Neuron (in vitro differentiated cells): ENCODE results near the gene MBNL1.

ENCODE experiments used
- H2AFZ ChIP-seq: one replicate; pipeline ENCODE4 v1.6.1; 2013; ENCODE audit warnings: low read depth, mild to moderate bottlenecking, inconsistent platforms, low read length, moderate library complexity
- H3K27me3 ChIP-seq: one replicate; pipeline ENCODE4 v1.6.1; 2013; ENCODE audit warnings: low read length; ENCODE audit not compliant: insufficient read depth
- H3K36me3 ChIP-seq: one replicate; pipeline ENCODE4 v1.6.1; 2013; ENCODE audit warnings: low read length; ENCODE audit not compliant: insufficient read depth
- H3K4me1 ChIP-seq: one replicate; pipeline ENCODE4 v1.6.1; 2013; ENCODE audit warnings: low read length; ENCODE audit not compliant: insufficient read depth
- H3K4me3 ChIP-seq: 2 replicates; pipeline ENCODE4 v1.5.1; 2013; ENCODE audit warnings: mild to moderate bottlenecking, low read length, moderate library complexity
- H3K9me3 ChIP-seq: one replicate; pipeline ENCODE4 v1.6.1; 2013; ENCODE audit warnings: low read length

Gene MBNL1

DNA sequence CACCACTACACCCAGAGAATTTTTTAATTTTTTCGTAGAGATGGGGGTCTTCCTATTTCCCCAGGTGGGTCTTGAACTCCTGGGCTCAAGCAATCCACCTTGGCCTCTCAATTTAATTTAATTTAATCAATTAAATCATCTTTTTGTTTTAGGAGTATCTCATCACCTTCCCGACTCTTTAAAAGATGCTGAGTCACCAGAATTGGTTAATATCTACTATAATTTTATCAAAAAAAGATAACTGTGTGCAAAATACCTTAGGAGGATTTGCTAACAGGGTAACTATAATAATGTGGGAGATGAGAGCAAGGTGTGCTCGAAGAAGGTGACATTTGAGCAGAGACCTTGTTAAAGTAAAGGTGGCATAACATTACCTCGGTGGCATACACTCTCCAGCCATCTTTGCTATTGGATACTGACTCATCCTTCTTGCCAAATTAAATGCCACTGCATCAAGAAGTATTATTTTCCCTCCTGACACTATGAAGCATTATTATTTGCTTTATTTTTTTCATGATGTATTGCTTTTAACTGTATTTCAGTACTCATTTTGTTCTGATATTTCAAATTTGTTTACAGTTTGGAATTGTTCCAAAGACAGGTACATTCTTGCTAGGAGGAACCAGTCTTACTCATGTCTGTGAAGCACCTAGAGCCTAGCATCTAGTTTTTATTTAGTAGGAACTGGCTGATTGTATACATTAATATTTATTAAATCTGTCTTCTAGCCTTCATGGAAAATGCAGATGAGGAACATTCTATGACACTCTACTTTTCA lies 200.7 kb downstream of the MBNL1 start:
- Histone ChIP-seq H3K36me3 (peaks cover 12% of the 10 kb centered on the region), H3K4me1 (no peaks in the 10 kb centered on the region), H2AFZ (no peak overlapping the region), H3K9me3 (no peaks in the 10 kb centered on the region), H3K4me3 (no peak overlapping the region), H3K27me3 (no peaks in the 10 kb centered on the region)

- Histone ChIP-seq H3K4me1 (no peaks in the 10 kb centered on the region), H3K36me3 (peaks cover 7% of the 10 kb centered on the region), H2AFZ (no peak overlapping the region), H3K9me3 (no peaks in the 10 kb centered on the region), H3K27me3 (no peaks in the 10 kb centered on the region), H3K4me3 (no peak overlapping the region)
Measured at GRCh38 chr3:152470095-152470494, 201.4 kb downstream of the MBNL1 start.

DNA sequence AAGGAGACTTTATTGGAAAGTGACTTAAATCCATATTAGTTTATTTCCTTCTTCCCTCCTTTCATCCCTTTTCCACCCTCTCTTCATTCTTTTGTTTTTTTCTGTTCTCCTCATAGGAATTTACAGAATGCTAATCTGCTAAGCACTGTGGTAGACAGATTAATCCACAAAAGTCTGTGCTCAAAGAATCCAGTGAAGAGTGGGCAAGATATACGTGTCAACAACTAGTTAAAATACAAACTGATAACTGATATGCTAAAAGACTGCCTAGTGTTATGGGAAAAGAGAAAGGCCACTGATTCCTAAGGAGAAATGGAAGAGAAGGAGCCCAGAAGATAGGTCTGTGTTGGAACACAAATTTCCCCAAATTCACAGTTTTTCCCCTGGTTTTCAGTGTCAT lies 202.2 kb downstream of the MBNL1 start:
- Histone ChIP-seq H3K9me3 (no peaks in the 10 kb centered on the region), H2AFZ (no peak overlapping the region)

DNA sequence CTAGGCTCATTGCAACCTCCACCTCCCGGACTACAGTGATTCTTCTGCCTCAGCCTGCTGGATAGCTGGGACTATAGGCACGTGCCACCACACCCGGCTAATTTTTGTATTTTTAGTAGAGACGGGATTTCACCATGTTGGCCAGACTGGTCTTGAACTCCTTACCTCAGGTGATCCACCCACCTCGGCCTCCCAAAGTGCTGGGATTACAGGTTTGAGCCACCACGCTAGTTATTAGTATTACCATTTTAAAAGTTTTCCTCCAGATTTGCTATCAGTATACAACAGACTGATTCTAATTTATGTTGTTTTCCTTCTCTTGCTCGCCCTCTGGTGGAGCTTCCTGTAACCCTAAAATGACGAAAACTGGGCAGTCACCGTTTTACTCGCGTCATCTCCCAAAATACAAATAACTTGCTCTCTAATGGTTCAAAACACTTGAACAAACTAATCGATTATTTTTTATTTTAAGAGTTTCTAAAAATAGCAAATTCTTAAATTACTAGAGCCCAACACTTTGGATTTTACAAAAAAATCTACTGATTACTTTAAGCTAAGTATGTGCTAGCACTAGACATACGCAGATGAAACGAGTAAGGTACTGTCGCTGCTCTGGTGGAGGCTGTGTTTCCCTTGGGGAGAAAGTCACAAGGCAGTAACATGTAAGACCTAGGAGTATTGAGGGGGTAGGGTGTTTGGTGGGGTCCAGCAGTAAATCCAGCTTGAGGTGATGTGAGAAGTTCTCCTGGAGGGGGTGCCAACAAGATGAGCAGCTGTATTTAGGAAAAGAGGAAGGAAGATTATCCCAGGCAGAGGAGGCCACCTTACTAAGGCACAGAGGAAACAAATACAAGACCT lies 203.3 kb downstream of the MBNL1 start:
- Histone ChIP-seq H3K27me3 (no peaks in the 10 kb centered on the region), H3K4me3 (no peak overlapping the region), H3K36me3 (no peaks in the 10 kb centered on the region), H2AFZ (no peak overlapping the region), H3K4me1 (no peaks in the 10 kb centered on the region), H3K9me3 (no peaks in the 10 kb centered on the region)

More for the DNA sequence above, 202.2 kb downstream of the MBNL1 start:
- no peaks in the 10 kb centered on the region for H3K4me1 ChIP-seq
- no peaks in the 10 kb centered on the region for H3K27me3 ChIP-seq
- no peaks in the 10 kb centered on the region for H3K36me3 ChIP-seq
- no peak overlapping the region for H3K4me3 ChIP-seq

DNA sequence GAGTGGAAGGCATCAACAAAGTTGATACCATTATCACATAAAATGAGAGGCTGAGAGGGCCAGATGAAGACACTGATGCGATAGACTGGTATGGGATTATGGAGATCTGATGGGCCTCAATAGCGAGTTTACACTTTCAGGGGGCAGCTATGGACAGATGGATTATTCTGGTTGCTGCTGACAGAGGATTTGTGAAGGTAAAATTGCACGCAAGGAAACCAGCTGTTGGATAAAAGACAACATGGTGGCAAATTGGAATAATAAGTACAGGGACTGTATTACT lies 203.9 kb downstream of the MBNL1 start:
- H3K36me3 ChIP-seq: no peaks in the 10 kb centered on the region
- H3K4me1 ChIP-seq: no peaks in the 10 kb centered on the region
- H3K27me3 ChIP-seq: no peaks in the 10 kb centered on the region
- H2AFZ ChIP-seq: no peak overlapping the region
- H3K4me3 ChIP-seq: no peak overlapping the region
- no peaks in the 10 kb centered on the region for H3K9me3 ChIP-seq

- Histone ChIP-seq H3K36me3 (no peaks in the 10 kb centered on the region), H2AFZ (no peak overlapping the region), H3K27me3 (no peaks in the 10 kb centered on the region), H3K9me3 (no peaks in the 10 kb centered on the region), H3K4me3 (no peak overlapping the region), H3K4me1 (no peaks in the 10 kb centered on the region)
Measured at GRCh38 chr3:152474585-152474984, 205.9 kb downstream of the MBNL1 start.

DNA sequence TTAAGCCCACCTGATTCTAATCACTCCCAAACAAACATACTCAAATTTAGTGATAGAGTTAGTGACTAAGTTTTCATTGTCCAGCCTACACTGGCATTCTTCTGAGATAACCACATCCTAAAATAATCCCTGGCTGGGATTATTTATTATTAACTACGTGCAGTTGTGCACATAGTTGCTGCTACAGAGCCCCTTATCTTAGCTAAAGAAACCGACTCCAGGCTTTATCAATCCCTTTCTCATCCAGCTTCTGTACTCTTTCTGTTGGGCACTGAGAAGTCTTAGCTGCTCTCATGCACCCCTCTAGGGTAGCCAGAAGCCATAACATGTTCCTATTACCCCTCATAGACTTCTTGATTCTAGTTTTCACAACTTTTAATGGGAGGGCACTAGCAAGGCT lies 208.7 kb downstream of the MBNL1 start:
- Histone ChIP-seq H2AFZ (no peak overlapping the region), H3K36me3 (no peaks in the 10 kb centered on the region), H3K4me3 (no peak overlapping the region), H3K27me3 (no peaks in the 10 kb centered on the region), H3K9me3 (no peaks in the 10 kb centered on the region), H3K4me1 (no peaks in the 10 kb centered on the region)

DNA sequence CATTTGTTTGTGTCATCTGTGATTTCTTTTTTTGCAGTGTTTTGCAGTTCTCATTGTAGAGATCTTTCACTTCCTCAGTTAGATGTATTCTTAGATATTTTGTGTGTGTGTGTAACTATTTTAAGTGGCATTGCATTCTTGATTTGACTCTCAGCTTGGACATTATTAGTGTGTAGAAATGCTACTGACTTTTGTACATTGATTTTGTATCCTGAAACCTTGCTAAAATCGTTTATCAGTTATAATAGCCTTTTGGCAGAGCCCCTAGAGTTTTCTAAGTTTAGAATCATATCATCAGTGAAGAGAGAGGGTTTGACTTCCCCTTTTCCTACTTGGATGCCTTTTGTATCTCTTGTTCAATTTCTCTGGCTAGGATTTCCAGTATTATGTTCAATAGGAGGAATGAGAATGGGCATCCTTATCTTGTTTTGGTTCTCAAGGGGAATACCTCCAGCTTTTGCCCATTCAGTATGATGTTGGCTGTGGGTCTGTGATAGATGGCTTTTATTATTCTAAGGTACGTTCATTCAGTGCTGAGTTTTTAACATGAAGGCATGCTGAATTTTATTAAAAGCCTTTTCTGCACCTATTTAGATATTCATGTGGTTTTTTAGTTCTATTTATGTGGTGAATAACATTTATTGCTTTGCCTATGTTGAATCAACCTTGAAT lies 211.7 kb downstream of the MBNL1 start:
- H2AFZ ChIP-seq: no peak overlapping the region
- no peaks in the 10 kb centered on the region for H3K9me3 ChIP-seq
- no peaks in the 10 kb centered on the region for H3K27me3 ChIP-seq
- no peaks in the 10 kb centered on the region for H3K4me1 ChIP-seq
- H3K36me3 ChIP-seq: no peaks in the 10 kb centered on the region
- no peak overlapping the region for H3K4me3 ChIP-seq

GRCh38 chr3:152486364-152486763 lies 217.6 kb downstream of the MBNL1 start:
- H3K36me3 ChIP-seq: no peaks in the 10 kb centered on the region
- no peaks in the 10 kb centered on the region for H3K4me1 ChIP-seq
- no peaks in the 10 kb centered on the region for H3K9me3 ChIP-seq
- H3K27me3 ChIP-seq: no peaks in the 10 kb centered on the region
- no peak overlapping the region for H2AFZ ChIP-seq
- H3K4me3 ChIP-seq: no peak overlapping the region

- H3K36me3 ChIP-seq: no peaks in the 10 kb centered on the region
- no peaks in the 10 kb centered on the region for H3K9me3 ChIP-seq
- no peaks in the 10 kb centered on the region for H3K27me3 ChIP-seq
- no peaks in the 10 kb centered on the region for H3K4me1 ChIP-seq
- no peak overlapping the region for H2AFZ ChIP-seq
- no peak overlapping the region for H3K4me3 ChIP-seq
Measured at GRCh38 chr3:152488449-152488848, 219.7 kb downstream of the MBNL1 start.

GRCh38 chr3:152491922-152492321 lies 223.2 kb downstream of the MBNL1 start:
- H3K36me3 ChIP-seq: no peaks in the 10 kb centered on the region
- no peaks in the 10 kb centered on the region for H3K27me3 ChIP-seq
- H3K9me3 ChIP-seq: no peaks in the 10 kb centered on the region
- H3K4me3 ChIP-seq: no peak overlapping the region
- H2AFZ ChIP-seq: no peak overlapping the region
- no peaks in the 10 kb centered on the region for H3K4me1 ChIP-seq

- H3K4me1 ChIP-seq: no peaks in the 10 kb centered on the region
- H3K36me3 ChIP-seq: no peaks in the 10 kb centered on the region
- H3K27me3 ChIP-seq: no peaks in the 10 kb centered on the region
- no peak overlapping the region for H2AFZ ChIP-seq
- H3K9me3 ChIP-seq: no peaks in the 10 kb centered on the region
- H3K4me3 ChIP-seq: no peak overlapping the region
Measured at GRCh38 chr3:152496286-152496685, 227.6 kb downstream of the MBNL1 start.

GRCh38 chr3:152496716-152497115 lies 228.0 kb downstream of the MBNL1 start:
- H3K36me3 ChIP-seq: no peaks in the 10 kb centered on the region
- H3K4me3 ChIP-seq: no peak overlapping the region
- no peaks in the 10 kb centered on the region for H3K27me3 ChIP-seq
- no peaks in the 10 kb centered on the region for H3K4me1 ChIP-seq
- no peak overlapping the region for H2AFZ ChIP-seq
- H3K9me3 ChIP-seq: no peaks in the 10 kb centered on the region
